Type B pancreatic cell (in vitro differentiated cells): Measurements from ENCODE around the gene HDLBP. TPM values are rescaled to one million over a fixed set of nuclear protein-coding genes. Genes with fewer than 3 reads are reported as not detected.

ENCODE experiments used
- DNase-seq: peaks from one replicate; pipeline ENCODE4 v3.0.0; 2021; ENCODE audit warnings: mixed read lengths; ENCODE audit not compliant: unreplicated experiment; ENCODE audit errors: extremely low spot score
- H3K27ac Mint-ChIP-seq: 2 replicates; pipeline ENCODE4 v1.8.0; 2021; ENCODE audit warnings: mild to moderate bottlenecking, mixed read lengths
- H3K27me3 Mint-ChIP-seq: 2 replicates; pipeline ENCODE4 v1.8.0; 2021; ENCODE audit warnings: mixed read lengths
- H3K36me3 Mint-ChIP-seq: 2 replicates; pipeline ENCODE4 v1.8.0; 2021; ENCODE audit warnings: mixed read lengths
- H3K4me1 Mint-ChIP-seq: one replicate; pipeline ENCODE4 v1.8.0; 2021; ENCODE audit warnings: mixed read lengths; ENCODE audit not compliant: unreplicated experiment
- H3K4me3 Mint-ChIP-seq: 2 replicates; pipeline ENCODE4 v1.8.0; 2021; ENCODE audit warnings: mild to moderate bottlenecking, mixed read lengths
- H3K9me3 Mint-ChIP-seq: 2 replicates; pipeline ENCODE4 v1.8.0; 2021; ENCODE audit warnings: mixed read lengths
- total RNA-seq: library from RNA; stranded (reverse); gene quantifications from 2 replicates; pipeline ENCODE4 v1.2.1, GENCODE V29; 2021; ENCODE audit warnings: low replicate concordance
- TF ChIP-seq, protein P1 (sequence below): fragments of 200-600 bp; sonication (generic); conservative IDR thresholded peaks from 2 replicates; pipeline ENCODE4 v1.5.0; 2021; ENCODE audit warnings: antibody characterized with exemption, mild to moderate bottlenecking

Gene HDLBP
- total RNA-seq, 1 donor from 2014 or later = 466 TPM

DNA sequence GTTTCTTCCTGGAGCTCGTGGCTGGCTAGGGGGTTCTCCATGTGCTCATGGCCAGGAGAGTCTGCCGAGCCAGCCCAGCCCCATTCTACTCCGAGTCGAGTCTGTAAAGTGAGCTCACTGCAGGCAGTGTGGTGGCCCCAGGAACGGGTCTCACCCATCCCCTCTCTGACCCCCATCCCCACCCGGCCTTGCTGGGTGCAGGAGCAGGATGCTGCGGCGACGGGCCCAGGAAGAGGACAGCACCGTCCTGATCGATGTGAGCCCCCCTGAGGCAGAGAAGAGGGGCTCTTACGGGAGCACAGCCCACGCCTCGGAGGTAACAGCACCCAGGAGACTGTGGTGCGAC, 125.6 kb downstream of the HDLBP start:
- Mint-ChIP-seq H3K27me3 (no peaks in the 10 kb centered on the region), H3K4me3 (no peak overlapping the region), H3K27ac (no peak overlapping the region), H3K36me3 (no peaks in the 10 kb centered on the region), H3K4me1 (no peaks in the 10 kb centered on the region), H3K9me3 (no peaks in the 10 kb centered on the region)
- TF ChIP-seq, protein P1, sequence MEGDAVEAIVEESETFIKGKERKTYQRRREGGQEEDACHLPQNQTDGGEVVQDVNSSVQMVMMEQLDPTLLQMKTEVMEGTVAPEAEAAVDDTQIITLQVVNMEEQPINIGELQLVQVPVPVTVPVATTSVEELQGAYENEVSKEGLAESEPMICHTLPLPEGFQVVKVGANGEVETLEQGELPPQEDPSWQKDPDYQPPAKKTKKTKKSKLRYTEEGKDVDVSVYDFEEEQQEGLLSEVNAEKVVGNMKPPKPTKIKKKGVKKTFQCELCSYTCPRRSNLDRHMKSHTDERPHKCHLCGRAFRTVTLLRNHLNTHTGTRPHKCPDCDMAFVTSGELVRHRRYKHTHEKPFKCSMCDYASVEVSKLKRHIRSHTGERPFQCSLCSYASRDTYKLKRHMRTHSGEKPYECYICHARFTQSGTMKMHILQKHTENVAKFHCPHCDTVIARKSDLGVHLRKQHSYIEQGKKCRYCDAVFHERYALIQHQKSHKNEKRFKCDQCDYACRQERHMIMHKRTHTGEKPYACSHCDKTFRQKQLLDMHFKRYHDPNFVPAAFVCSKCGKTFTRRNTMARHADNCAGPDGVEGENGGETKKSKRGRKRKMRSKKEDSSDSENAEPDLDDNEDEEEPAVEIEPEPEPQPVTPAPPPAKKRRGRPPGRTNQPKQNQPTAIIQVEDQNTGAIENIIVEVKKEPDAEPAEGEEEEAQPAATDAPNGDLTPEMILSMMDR = no peak
- no peak for DNase-seq

DNA sequence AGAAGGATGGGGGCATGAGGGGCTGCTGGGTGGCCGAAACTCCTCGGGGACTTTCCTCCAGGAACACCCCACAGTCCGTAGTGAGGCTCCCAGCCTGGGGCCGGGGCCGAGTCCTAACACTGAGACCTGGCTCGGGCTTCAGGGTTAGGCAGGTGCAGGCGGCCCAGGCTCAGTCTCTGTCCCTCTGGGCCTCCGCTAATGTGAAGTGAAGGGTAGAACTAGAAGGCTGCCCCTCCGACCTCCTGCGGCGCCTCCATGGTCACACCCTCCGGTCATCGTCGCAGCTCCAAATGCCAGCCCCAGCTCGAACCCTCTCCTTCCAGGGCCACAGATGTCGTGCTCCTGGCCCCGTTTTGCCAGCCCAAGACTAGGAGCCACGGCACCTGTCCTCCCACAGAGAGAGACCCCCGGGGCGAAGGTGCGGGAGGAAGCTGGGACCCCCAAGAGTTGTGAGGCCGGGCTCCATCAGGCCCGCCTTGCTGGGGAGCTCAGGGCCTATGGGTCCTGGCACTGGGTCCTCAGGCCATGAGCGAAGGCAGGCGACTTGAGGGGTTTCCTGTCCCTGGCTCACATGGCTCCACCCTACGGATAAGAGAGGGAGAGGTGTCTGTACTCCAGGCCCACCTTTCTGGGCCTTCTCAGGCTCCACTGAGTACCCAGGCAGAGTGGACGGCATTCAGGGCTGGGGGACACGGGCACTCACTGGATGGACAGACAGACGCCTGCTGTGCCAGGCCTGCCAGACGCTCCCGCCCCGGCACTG, 126.2 kb downstream of the HDLBP start:
- no peaks in the 10 kb centered on the region for H3K9me3 Mint-ChIP-seq
- no peak overlapping the region for H3K27ac Mint-ChIP-seq
- no peak overlapping the region for H3K4me3 Mint-ChIP-seq
- H3K4me1 Mint-ChIP-seq = no peaks in the 10 kb centered on the region
- TF ChIP-seq, protein P1 = no peak
- no peaks in the 10 kb centered on the region for H3K36me3 Mint-ChIP-seq
- DNase-seq = no peak
- H3K27me3 Mint-ChIP-seq = no peaks in the 10 kb centered on the region

DNA sequence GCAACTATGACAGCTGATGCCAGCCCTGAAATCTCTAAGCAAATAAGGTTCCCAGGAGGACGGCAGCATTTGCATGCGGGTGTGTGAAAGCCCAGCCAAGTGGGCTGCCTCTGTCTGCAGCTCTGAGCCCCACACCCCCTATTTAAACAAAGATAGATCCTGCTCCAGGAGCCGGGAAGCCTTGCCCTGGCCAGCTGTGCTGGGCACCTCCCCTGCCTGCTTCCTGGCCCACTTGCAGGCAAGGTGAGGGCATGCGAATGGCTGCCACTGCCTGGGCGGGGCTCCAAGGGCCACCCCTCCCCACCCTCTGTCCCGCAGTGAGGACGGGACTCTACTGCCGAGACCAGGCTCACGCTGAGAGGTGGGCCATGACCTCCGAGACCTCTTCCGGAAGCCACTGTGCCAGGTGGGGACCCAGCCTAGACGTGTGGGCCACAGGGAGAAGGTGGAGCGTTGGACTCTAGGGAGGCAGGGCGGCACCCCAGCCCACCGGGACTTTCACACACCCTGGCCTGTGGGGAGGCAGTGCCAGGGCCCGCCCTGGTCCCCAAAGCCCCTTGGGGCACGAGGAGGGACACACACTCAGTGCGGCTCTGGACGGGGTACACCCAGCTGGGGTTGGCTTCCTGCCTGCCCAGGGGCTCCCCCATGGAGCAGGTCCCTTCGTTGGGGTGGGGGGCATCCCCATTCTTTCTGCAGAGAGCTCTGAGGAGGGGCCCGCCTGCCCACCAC, 126.9 kb downstream of the HDLBP start, which contains the start of gene ANO7:
TSS of gene ANO7 (plus strand) at position 317 of the 732 bp plus-strand sequence. CDS start 1,387 bp downstream, outside the sequence.
- no peak within 1 kb of the TSS for H3K27ac Mint-ChIP-seq
- no peaks in the 10 kb centered on the region for H3K27me3 Mint-ChIP-seq
- no peaks in the 10 kb centered on the region for H3K9me3 Mint-ChIP-seq
- no peak within 1 kb of the TSS for H3K4me3 Mint-ChIP-seq
- H3K36me3 Mint-ChIP-seq = no peaks in the 10 kb centered on the region
- no peak for DNase-seq
- H3K4me1 Mint-ChIP-seq = no peaks in the 10 kb centered on the region
- TF ChIP-seq, protein P1 = no peak

DNA sequence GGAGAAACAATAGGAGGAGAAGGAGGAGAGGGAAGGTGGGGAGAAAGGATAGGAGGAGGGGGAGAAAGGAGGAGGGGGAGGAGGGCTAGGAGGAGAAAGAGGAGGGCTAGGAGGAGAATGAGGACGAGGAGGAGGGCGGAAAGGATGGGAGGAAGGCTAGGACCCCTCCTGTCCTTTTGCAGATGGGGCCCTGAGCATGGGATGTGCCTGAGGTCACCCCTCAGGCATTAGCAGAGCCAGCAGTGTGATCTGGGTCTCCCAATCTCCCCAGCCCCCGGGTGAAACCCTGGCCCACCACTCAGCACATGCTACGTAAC, 127.6 kb downstream of the HDLBP start:
- no peak overlapping the region for H3K27ac Mint-ChIP-seq
- DNase-seq = no peak
- H3K36me3 Mint-ChIP-seq = no peaks in the 10 kb centered on the region
- TF ChIP-seq, protein P1 = no peak
- no peak overlapping the region for H3K4me3 Mint-ChIP-seq
- H3K9me3 Mint-ChIP-seq = no peaks in the 10 kb centered on the region
- no peaks in the 10 kb centered on the region for H3K4me1 Mint-ChIP-seq
- H3K27me3 Mint-ChIP-seq = no peaks in the 10 kb centered on the region

DNA sequence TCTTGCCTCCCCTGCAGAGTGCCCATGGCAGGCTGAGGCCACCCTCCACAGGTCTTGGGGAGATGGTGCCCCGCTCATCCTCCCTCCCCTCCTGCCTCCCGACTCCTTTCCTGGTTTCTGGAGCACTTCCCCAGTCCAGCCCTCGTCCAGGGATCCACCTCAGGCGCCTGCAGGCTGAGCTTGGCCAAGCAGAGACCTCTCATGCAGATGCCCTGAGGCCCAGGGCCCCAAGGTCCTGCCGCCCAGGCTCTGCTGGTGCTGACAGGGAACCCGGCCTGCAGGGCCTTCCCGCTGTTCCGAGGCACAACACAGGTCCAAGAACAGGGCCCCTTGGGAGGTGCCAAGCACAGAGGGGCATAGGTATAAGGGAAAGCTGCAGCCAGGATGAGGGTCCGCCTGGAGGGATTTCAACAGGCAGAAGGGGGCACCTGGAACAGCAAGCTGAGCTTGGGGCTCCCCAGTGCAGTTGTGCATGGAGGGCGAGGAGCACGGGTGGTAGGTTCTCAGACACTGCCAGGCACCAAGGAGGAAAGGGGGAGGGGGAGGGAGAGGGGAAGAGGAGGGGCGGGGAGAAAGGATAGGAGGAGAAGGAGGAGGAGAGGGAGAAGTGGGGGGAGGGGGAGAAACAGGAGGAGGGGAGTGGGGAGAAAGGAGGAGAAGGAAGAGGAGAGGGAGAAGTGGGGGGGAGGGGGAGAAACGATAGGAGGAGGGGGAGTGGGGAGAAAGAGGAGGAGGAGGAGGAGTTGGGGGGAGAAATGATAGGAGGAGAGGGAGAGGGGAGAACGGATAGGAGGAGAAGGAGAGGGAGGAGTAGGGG, 128.2 kb downstream of the HDLBP start:
- DNase-seq = no peak
- Mint-ChIP-seq H3K4me3 (no peak overlapping the region), H3K27me3 (no peaks in the 10 kb centered on the region), H3K36me3 (no peaks in the 10 kb centered on the region), H3K4me1 (no peaks in the 10 kb centered on the region), H3K27ac (no peak overlapping the region), H3K9me3 (no peaks in the 10 kb centered on the region)
- TF ChIP-seq, protein P1 = no peak
